Ovary (tissue), 9 donors: ENCODE results near the gene FADS1. TPM values are rescaled to one million over a fixed set of nuclear protein-coding genes. Genes with fewer than 3 reads are reported as not detected.

ENCODE experiments used
- DNase-seq, 5 donors: peaks; one replicate each; pipeline ENCODE4 v3.0.0-alpha.2; 2019 to 2020
- H3K27ac ChIP-seq, 2 donors: fragments of 200-600 bp; one replicate each; pipeline versions ENCODE4 v1.5.1 to v1.8.0; 2019 to 2022
- H3K27me3 ChIP-seq: fragments of 200-600 bp; one replicate; pipeline ENCODE4 v1.8.0; 2022
- H3K36me3 ChIP-seq: fragments of 200-600 bp; sonication (generic); one replicate; pipeline ENCODE4 v1.5.1; 2019
- H3K4me1 ChIP-seq: one replicate; pipeline ENCODE4 v1.8.1; 2013; ENCODE audit warnings: mild to moderate bottlenecking, moderate library complexity; ENCODE audit not compliant: insufficient read depth
- H3K4me3 ChIP-seq: fragments of 200-600 bp; sonication (generic); one replicate; pipeline ENCODE4 v1.5.1; 2017
- H3K9me3 ChIP-seq, 2 donors: fragments of 200-600 bp in 1 of 2; sonication (generic) in 1 of 2; one replicate each; pipeline versions ENCODE4 v1.5.1 to v1.8.1; 2013 to 2019; ENCODE audit warnings: mild to moderate bottlenecking in 1 of 2, moderate library complexity in 1 of 2
- EP300 ChIP-seq: sonication (generic); formaldehyde crosslinking; IDR thresholded peaks from one replicate; pipeline ENCODE4 v1.6.1; 2017; ENCODE audit warnings: antibody characterized with exemption
- POLR2A ChIP-seq: fragments of 450-650 bp; IDR thresholded peaks from one replicate; pipeline ENCODE4 v1.6.1; 2017; ENCODE audit warnings: antibody characterized with exemption, mild to moderate bottlenecking, moderate library complexity
- WGBS, 3 donors: extraction: QIAGEN DNeasy Blood & Tissue Kit in 1 of 3; methylation state at CpG; one replicate each; pipeline versions ENCODE4 v1.1.5 to v1.1.7; 2013 to 2017; 5-methylcytosine and 5-hydroxymethylcytosine counted together
- intact Hi-C, 4 donors: fragments of 100-400 bp; cut with DNase I; formaldehyde crosslinking; loops; one replicate each; pipeline versions ENCODE4 v1.11.0 to v1.15.1; 2022 to 2023
- polyA plus RNA-seq, 2 donors: library from polyadenylated mRNA; stranded (reverse); fragments of 200-250 nt in 1 of 2; fragments of 350-450 nt in 1 of 2; fragmentation: Illumina TruSeq in 1 of 2; extraction: RNeasy Lipid Tissue Mini Kit (QIAGEN cat#74804) in 1 of 2; gene quantifications; one replicate each; pipeline ENCODE4 v1.2.3, GENCODE V29; 2013 to 2014
- total RNA-seq, 7 donors: library from RNA; depleted of rRNA in 2 of 7; stranded (reverse); fragments of >200 nt in 2 of 7; fragmentation: NEBNext Ultra II Directional in 3 of 7; extraction: Animal tissue kit (Norgen Biotek cat#: 25700) in 3 of 7; gene quantifications; one replicate each; pipeline versions ENCODE4 v1.1.0 to v1.2.4, GENCODE V29; 2016 to 2023
- TF ChIP-seq, protein P1 (sequence below), 3 donors: fragments of 450-650 bp in 2 of 3; fragments of 200-600 bp in 1 of 3; IDR thresholded peaks; one replicate each; pipeline versions ENCODE4 v1.5.1 to v1.8.0; 2016 to 2022; ENCODE audit warnings: antibody characterized with exemption in 3 of 3, mild to moderate bottlenecking in 1 of 3
- donor health status: DM: no; HTN: no; CAD: no; lungs with moderate emphysema.
- donor health status: DM: no; HTN: no; CAD: no.
- donor health status: Bipolar disorder and iron deficiency.
- donor health status: DM: yes; HTN: yes; CAD: no.
- donor health status: DM: no; HTN: no; CAD: no.
- donor health status: DM: yes; HTN: yes; CAD: no.

FADS1 gene
- total and polyA plus RNA-seq, 9 donors: 16.2 to 242 (median 45.3) TPM

DNA sequence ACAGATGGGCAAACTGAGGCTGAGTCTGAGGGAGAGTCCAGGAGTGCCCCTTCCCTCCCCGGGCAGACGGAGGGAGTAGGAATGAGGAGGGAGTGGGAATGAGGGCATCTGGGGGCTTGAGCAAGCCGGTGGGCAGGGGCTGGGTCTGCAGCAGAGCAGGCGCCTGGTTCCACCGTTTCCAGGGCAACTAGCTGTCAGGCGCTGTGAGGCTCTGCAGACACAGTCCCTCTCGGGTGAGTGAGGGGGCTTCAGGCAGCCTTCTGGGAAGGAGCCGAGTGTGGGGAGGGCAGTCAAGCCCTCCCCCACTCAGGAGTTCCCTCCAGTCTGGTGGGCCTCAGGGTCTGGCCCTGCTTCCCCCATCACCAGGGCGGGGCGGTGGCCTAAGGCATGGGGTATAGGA, 43.4 kb downstream of the FADS1 start:
- H3K36me3 ChIP-seq: no peaks in the 10 kb centered on the region
- no peak overlapping the region for H3K27ac ChIP-seq
- H3K4me3 ChIP-seq: no peak overlapping the region
- DNase-seq: no peak
- H3K27me3 ChIP-seq: no peaks in the 10 kb centered on the region
- intact Hi-C loops: no loop called here
- no peaks in the 10 kb centered on the region for H3K9me3 ChIP-seq
- TF ChIP-seq POLR2A: no peak
- no peak for TF ChIP-seq EP300
- TF ChIP-seq, protein P1, sequence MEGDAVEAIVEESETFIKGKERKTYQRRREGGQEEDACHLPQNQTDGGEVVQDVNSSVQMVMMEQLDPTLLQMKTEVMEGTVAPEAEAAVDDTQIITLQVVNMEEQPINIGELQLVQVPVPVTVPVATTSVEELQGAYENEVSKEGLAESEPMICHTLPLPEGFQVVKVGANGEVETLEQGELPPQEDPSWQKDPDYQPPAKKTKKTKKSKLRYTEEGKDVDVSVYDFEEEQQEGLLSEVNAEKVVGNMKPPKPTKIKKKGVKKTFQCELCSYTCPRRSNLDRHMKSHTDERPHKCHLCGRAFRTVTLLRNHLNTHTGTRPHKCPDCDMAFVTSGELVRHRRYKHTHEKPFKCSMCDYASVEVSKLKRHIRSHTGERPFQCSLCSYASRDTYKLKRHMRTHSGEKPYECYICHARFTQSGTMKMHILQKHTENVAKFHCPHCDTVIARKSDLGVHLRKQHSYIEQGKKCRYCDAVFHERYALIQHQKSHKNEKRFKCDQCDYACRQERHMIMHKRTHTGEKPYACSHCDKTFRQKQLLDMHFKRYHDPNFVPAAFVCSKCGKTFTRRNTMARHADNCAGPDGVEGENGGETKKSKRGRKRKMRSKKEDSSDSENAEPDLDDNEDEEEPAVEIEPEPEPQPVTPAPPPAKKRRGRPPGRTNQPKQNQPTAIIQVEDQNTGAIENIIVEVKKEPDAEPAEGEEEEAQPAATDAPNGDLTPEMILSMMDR (IDR thresholded peaks at IDR 0.05): no peak
- WGBS, 3 donors: 71 to 75% (median 71%) methylated on average over 10 of the region's 10 CpGs
- H3K4me1 ChIP-seq: peaks cover 10% of the 10 kb centered on the region

DNA sequence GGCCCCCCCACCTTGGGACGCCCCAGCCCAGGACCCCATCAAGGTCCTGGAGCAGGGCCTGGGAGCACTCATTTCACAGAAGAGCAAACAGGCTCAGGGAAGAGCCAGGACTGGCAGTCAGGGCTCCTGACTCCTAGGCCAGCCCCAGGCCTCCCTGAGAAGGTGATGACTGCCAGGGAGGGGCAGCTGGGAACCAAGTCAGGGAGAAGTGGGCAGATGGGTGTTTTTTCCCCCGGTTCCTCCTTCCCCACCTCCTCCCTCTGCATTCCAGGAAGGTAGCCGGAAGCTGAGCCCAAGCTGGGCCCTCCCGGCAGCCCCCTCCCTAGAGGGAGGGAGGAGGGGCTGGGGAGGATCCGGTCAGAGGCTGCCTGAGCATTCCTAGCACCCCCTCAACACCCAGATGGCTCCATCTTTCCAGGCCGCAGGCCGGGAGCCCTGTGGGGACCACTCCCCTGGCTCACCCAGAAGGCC, 44.8 kb downstream of the FADS1 start:
- Histone ChIP-seq H3K9me3 (no peaks in the 10 kb centered on the region), H3K27ac (peak overlapping the region; percentile 36 to 54), H3K36me3 (no peaks in the 10 kb centered on the region), H3K27me3 (no peaks in the 10 kb centered on the region), H3K4me1 (peaks cover 4% of the 10 kb centered on the region), H3K4me3 (no peak overlapping the region)
- intact Hi-C loops: no loop called here
- 41 to 44% (median 43%) methylated on average over 7 of the region's 7 CpGs for WGBS, 3 donors
- TF ChIP-seq POLR2A (no peak), EP300 (no peak)
- TF ChIP-seq, protein P1 (IDR thresholded peaks at IDR 0.05): no peak
- no peak for DNase-seq

DNA sequence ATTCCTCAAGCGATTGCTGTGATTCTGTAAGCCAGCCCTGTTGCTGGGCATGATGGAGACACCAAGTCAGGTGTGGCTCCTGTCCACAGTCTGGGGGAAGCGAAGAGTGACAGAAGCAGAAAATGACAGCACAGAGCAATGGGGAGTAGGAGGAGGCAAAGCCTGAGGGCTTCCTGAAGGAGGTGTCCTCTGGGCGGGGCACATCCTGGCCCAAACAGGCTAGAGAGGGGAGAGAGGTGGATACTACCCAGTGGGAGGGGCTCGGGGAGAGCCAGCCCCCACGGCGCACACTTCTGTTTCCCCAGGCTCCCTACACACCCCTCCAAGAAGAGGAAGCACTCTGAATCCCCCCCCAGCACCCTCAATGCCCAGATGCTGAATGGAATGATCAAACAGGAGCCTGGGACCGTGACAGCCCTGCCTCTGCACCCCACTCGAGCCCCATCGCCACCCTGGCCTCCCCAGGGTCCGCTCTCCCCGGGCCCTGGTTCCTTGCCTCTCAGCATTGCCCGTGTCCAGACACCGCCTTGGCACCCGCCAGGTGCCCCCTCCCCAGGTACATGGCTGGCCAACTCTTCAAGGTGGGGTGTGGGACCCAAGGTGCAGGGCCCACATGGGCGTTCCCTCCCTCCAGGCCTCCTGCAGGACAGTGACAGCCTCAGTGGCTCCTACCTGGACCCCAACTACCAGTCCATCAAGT, 45.5 kb downstream of the FADS1 start:
- 88 to 90% (median 89%) methylated on average over 15 of the region's 15 CpGs for WGBS, 3 donors
- H3K27ac ChIP-seq: peak overlapping the region in 1 of 2 donors; percentile 54
- no peaks in the 10 kb centered on the region for H3K27me3 ChIP-seq
- intact Hi-C loops: no loop called here
- no peak overlapping the region for H3K4me3 ChIP-seq
- no peak for DNase-seq
- TF ChIP-seq, protein P1 (IDR thresholded peaks at IDR 0.05): no peak
- TF ChIP-seq EP300: no peak
- no peak for TF ChIP-seq POLR2A
- H3K4me1 ChIP-seq: peaks cover 3% of the 10 kb centered on the region
- no peaks in the 10 kb centered on the region for H3K9me3 ChIP-seq
- no peaks in the 10 kb centered on the region for H3K36me3 ChIP-seq

DNA sequence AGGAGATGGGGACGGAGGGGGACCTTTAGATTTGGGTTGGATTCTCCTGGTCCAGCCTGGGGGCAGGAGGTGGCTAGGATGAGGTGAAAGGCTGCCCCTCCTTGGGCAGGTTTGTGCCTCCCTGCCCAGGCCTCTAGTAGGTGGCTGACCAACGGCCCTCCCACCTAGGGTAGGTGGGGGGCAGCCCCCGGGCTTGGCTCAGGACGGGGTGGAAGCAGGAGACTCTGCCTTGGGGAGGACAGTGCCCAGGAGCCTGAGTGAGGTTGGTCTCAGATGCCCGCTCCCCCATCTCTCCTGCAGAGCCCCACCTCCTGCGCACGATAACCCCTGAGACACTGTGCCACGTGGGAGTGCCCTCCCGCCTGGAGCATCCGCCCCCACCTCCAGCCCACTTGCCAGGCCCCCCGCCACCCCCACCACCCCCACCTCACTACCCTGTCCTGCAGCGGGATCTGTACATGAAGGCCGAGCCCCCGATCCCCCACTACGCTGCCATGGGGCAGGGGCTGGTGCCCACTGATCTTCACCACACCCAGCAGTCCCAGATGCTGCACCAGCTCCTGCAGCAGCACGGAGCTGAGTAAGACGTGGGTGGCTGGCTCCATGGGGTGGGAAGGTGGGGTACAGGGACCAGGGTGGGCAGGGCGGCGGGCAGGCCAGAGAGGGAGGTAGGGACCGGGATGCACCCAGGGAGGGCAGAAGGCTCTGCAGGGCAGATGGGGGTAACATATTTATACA, 46.7 kb downstream of the FADS1 start:
- Histone ChIP-seq H3K4me3 (no peak overlapping the region), H3K9me3 (no peaks in the 10 kb centered on the region), H3K27ac (peak overlapping the region; percentile 52 to 64), H3K36me3 (no peaks in the 10 kb centered on the region), H3K4me1 (peaks cover 3% of the 10 kb centered on the region), H3K27me3 (no peaks in the 10 kb centered on the region)
- DNase-seq: no peak
- 84 to 88% (median 85%) methylated on average over 18 to 20 of the region's 20 CpGs for WGBS, 3 donors
- intact Hi-C loops: no loop called here
- TF ChIP-seq EP300: no peak
- TF ChIP-seq, protein P1 (IDR thresholded peaks at IDR 0.05): no peak
- no peak for TF ChIP-seq POLR2A
